Cerebellar cortex (tissue), 1 donor: ENCODE measurements around the gene SUDS3.
A peak's percentile ranks its signal among the peaks of the same experiment; 100 is the strongest.
"Not testable (repeated sequence)": the region's sequence is repeated elsewhere in the genome, so short reads cannot be mapped to it uniquely, and the experiment has no call there.

ENCODE experiments used
- DNase-seq: peaks from one replicate; pipeline ENCODE4 v3.0.0-alpha.2; 2015; ENCODE audit warnings: low spot score

Gene SUDS3, protein sequence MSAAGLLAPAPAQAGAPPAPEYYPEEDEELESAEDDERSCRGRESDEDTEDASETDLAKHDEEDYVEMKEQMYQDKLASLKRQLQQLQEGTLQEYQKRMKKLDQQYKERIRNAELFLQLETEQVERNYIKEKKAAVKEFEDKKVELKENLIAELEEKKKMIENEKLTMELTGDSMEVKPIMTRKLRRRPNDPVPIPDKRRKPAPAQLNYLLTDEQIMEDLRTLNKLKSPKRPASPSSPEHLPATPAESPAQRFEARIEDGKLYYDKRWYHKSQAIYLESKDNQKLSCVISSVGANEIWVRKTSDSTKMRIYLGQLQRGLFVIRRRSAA

DNA sequence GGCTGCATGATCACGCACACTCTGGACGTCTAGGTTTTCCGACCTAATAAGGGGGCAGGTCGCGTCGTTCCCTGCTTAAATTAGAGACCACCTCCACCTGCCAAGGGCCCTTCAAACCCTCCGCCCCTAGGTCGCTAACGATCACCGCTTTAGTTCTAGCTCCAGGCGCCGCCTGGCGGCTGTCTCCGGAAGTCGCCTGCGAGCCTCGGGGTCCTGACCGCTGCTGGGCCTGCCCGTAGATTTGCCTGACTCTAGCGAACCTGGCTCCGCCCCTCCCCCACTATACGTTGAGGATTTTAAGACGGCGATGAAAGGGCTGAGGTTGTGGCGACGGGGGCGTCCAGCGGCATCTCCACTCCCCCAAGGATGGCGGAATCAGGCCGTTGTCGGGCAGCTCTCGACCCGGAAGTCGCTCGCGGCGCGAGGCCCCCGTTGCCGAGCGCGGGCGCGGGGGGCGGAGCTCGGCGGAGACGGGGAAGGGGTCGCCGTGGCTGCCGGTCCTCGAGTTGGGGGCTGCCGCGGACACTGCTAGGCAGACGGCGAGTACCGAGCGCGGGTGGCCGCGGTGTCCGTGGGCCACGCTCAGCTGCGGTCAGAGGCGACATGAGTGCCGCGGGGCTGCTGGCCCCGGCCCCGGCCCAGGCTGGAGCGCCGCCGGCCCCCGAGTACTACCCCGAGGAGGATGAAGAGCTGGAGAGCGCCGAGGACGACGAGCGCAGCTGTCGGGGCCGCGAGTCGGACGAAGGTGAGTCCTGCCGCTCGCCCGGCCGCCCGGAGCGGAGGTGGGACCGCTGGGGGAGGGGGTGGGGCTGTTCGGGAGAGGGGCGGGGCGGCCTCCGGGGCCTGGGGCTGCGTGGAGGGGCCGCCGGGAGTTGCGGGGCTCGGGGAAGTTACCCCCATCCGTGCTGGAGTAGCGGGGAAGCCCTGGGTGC is at the start of gene SUDS3:
TSS of gene SUDS3 (plus strand) at position 467 of the 932 bp plus-strand sequence. CDS start at position 604, 137 bp downstream.
- DNase-seq: peak; percentile 90

DNA sequence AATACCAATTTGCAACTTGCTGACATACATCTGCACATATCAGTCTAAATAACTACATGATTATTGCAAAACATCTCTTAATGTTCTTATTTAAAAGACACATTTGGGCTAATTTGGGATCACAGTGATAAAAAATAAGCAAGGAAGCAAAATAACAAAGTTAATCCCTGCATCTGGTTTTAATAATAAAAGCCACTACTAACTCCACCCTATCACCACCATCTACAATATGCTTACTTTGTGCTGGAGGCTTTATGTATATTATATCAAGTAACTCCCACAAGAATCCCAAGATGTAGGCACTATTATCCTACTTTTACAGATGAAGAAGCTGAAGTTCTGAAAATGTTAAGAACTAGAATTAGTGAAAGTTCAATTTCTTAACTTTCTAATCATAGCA is 49.4 kb upstream of the SUDS3 start:
- no peak for DNase-seq

DNA sequence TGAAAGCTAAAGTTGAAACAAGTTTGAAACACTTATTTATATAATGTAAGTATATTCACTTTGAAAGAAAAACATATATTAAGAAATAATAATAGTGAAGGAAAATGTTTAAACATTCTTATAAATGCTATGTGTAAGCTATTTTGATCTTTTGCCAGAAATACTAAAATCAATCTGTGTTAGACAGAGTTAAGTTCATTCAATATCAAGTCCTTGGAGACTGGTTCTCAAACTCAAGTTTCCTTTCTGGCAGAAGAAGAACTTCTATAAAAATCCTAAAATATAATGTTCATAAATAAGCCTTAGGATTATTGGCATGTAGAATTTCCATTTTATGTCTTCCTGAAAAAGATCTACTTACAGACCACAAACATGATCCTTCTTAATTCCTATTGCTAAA is 49.0 kb upstream of the SUDS3 start:
- no peak for DNase-seq

DNA sequence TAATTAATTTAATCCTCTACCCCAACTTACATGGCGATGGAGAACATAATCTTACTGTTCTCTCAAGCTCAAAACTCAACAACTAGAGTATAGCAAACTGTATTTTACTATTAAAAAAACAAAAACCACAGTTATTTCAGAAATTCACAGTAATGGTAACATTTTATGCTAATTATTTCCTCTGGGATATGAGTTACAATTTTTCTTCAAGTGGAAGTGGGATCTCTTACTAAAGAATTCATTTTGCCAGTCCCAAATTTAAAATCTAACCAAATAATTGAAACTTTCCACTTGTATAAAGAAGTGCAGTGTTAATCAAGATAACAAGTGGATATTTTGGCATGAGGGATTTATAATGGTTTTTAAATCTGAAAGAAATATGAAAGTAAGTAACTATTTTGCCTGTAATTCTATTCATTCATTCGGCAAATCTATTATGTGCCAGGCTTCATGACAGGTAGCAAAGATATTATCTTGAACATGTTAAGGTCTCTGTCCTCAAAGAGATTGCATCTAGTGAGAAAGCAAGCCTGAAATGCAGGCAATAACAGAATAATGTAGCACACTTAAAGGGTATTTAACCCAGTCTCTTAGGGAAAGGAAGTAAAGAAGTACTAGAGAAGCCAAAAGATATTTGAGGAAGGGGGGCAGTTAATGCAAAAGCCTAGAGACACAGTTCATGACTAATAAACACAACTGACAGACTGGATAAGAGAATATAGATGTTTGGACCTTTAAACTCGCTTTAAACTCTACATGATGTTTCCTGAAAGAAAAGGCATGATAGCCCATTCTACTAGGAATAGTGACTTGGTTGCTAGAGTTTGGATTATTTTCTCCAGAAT is 47.6 kb upstream of the SUDS3 start:
- no peak for DNase-seq

DNA sequence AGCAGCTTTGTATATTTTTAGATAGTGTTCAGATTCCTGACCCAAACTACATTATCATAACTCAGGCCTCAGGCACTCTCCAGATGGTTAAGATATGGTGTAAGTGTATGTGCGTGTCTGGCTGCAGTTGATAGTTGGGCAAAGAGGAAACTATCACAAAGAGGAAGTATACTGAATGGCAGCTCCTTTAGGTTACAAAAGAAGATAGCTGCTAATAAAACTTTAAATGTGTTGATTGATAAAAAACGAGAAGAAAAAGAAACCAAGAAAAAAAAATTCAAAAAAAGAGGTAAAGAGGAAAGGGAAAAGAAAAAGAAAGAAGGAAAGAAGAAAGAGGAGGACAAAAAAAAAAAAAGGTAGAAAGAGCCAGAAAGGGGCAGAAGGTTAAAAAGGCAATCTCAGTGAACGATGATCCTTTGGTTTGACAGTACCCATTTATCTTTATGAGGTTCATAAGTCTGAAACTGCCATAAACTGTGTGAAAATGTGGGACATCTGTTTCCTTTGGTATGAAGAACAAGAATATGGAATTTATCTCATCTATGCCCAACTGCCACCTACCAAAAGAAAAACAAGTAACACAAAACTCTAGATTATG is 45.8 kb upstream of the SUDS3 start:
- DNase-seq: no peak

DNA sequence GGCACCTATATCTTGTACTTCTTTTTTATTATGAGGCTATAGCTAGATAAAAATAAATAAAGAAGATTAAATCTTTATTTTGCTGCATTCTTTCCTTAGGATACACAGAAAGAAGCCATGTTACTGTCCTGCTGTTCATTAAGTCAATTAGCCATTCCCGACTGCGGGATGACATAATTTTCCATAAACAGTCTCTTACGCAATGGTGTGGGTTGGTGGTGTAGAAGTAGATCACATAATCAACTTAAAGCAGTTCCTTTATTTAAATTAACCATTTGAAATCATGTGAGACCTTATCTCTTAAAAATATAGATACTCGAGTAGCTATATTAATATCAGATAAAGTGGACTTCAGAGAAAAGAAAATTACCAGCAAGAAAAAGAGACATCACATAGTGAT is 43.8 kb upstream of the SUDS3 start:
- no peak for DNase-seq

DNA sequence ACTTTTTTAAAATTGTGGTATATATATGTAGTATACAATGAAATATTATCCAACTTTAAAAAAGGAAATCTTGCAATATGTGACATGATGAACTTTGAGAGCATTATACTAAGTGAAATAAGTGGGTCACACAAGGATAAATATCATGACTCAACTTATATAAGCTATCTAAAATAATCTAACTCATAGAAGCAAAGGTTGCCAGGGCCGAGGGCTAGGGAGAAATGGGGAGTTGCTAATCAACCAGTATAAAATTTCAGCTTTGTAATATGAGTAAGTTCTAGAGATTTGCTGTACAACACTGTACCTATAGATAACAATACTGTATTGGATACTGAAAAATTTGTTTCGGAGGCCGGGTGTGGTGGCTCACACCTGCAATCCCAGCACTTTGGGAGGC is 42.1 kb upstream of the SUDS3 start:
- DNase-seq: no peak

DNA sequence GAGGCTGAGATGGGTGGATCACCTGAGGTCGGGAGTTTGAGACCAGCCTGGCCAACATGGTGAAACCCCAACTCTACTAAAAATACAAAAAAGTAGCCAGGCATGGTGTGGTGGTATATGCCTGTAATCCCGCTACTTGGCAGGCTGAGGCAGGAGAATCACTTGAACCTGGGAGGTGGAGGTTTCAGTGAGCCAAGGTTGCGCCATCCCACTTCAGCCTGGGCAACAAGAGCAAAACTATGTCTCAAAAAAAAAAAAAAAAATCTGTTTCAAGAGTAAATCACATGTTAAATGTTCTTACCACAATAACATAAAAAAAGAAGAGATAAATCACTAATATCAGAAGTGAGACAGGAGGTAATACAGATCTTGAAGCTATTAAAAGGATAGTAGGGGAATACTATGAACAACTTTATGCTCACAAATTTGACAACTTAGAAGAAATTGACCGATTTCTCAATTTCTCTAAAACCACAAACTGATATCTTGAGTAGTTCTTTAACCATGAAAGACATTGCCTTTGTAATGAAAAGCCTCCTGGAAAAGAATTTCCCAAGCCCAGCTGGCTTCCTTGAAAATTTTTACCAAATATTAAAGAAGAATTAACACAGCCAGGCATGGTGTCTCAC is 41.3 kb upstream of the SUDS3 start:
- DNase-seq: no peak

DNA sequence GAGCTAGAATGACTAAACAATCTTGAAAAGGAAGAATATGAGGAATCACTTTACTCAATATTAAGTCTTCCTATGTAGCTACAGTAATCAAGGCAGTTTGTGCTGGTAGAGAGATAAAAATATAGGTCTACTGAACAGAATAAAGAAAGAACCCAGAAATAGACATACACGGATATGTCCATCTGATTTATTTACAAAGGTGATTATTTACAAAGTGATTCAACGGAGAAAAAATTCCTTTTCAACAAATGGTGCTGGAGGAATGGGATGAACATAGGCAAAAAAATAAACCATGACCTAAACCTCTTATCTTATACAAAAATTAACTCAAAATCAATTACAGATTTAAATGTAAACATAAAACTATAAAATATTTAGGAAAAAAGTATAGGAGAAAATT is 40.2 kb upstream of the SUDS3 start:
- DNase-seq: no peak

DNA sequence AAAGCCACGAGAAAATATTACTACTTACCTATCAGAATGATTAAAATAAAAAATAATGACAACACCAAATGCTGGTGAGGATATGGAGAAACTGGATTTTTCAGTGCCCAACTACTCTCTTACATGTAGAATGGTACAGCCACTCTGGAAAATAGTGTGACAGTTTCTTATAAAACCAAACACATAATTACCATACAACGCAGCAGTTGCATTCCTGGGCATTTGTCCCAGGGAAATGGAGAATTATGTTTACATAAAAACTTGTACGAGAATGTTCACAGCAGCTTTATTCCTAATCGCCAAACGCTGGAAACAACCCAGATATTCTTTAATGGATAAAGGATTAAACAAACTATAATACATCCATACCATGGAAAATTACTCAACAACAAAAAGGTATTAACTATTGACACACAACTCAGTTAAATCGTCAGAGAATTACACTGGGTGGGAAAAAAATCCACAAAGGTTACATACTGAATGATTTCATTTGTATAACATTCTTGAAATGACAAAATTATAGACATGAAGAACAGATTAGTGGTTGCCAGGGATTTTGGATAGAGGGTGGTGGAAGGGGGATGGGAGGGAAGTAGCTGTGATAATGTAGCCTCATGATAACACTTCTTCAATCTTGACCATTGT is 39.0 kb upstream of the SUDS3 start:
- no peak for DNase-seq

DNA sequence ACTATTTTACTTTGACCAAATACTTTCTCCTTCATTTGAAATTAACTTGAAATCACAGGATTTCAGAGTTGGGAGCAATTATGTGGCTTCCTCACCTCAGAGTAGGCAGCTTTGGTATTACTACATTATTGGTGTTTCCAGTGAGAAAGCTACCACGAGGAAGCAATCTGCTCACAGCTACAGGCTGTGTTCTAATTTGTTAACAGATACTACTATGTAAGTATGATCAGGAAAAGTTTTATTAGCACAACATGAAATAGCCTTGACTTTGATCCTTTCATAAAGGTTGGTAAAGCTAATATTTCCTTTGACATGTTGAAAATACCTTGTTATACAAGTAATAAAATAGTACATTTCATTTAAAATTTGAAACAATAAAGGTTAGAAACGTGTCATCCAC is 34.3 kb upstream of the SUDS3 start:
- DNase-seq: no peak

DNA sequence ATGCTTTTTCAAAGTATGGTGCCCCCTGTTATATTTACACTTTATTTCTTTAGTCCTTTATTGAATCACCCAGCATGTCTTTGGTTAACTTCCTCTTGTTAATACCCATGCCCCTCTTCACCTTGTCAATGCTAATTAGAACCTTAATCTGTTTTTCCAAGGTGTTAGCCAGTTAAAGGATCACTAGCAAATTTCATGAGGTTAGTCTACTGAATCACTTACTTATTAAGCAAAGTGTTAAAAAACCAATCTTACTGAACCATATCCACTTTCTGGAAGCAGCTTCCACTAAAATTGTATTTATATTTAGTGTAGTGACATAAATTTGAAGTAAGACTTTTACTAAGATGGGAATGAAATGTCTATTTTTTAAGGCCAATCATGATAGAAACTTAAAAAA is 31.5 kb upstream of the SUDS3 start:
- no peak for DNase-seq

DNA sequence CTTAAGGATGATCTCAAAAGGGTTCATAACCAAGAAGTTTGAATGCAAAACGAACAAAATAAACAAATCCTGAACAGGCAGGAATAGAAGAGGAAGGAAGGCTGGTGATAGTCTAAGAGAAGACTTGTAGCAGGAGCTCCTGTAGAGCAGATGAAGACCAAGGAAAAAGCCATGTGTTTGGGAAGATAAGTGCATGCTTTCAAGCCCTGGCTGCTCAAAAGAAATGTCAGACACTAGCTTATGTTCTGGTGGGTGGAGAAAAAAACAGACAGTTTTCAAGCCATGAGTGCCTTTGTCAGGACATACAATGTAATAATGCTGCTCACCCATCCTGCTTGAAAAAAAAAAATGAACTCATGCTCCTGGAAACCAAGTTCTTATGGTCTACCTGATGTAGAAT is 31.0 kb upstream of the SUDS3 start:
- no peak for DNase-seq

DNA sequence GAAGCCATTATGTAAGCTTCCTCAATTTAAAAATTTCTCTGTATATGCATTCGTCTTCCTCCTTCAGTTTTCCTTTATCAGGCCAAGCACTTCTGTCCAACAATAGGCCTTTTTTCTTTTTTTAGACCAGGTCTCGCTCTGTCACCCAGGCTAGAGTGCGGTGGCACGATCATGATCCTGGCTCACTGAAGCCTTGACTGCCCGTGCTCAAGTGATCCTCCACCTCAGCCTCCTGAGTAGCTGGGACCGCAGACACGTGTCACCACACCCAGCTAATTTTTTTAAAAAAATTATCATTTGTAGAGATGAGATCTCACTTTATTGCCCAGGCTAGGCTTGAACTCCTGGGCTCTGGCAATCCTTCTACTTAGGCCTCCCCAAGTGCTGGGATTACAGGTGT is 29.5 kb upstream of the SUDS3 start:
- no peak for DNase-seq

DNA sequence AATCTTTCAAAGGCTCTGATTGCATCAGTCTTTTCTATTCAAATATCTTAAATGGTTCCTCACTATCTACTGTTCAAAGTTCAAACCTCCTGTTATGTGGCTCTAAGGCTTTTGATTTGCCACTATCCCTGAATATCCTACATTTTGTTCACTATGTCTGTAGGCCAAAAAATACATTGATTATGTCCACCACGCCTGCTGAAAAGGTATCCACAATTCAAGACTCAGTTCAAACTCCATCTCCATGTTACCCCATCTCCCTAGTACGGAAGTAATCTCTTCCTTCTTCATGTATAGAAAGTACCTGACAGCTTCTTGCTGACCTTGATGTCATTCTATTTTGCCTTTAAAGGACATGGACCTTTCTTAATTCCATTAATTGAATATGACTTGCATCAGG is 28.4 kb upstream of the SUDS3 start:
- DNase-seq: no peak

DNA sequence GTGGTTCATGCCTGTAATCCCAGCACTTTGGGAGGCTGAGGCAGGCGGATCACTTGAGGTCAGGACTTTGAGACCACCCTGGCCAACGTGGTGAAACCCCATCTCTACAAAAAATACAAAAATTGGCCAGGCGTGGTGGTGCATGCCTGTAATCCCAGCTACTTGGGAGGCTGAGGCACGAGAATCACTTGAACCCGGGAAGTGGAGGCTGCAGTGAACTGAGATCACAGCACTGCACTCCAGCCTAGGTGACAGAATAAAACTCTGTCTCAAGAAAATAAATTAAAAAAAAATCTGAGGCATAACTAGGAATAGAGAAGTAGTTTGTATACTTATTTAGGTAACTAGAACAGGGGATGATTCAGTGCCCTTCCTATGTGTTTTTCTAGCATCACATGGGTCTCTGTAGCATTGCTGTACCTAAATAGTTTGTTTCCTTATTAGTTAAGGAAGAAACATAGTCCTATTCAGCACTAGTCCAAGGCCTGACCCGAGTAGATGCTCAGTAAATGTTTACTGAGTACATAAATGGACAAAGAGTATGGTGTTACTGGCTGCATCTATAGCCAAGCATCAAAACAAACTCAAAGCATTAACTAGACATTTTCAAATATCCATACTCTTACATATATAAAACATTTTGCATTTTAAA is 25.3 kb upstream of the SUDS3 start:
- no peak for DNase-seq

DNA sequence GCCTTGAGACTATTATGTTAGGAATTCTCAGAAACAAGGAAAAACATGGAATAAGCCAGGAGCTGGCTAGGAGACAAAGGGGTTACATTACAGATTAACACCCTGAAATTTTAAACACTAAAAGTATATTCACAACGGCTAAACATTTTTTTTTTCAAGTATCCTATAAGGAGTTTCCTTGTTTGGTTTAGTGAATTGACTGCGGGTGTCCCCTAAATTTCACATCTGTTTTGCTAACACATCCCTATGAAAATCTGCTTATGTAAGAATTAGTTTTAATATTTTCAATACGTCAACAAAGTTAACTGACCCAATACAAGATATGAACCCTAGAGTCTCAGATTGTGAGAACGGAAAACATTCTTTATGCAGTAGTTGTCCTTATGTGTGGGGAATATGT is 22.6 kb upstream of the SUDS3 start:
- DNase-seq: no peak

DNA sequence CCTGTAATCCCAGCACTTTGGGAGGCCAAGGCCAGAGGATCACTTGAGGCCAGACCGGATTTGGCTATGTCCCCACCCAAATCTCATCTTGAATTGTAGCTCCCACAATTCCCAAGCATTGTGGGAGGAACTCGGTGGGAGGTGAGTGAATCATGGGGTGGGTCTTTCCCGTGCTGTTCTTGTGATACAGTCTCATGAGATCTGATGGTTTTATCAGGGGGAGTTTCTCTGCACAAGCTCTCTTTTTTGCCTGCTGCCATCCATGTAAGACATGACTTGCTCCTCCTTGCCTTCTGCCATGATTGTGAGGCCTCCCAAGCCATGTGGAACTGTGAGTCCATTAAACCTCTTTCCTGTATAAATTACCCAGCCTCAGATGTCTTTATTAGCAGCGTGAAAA is 21.9 kb upstream of the SUDS3 start:
- not testable (repeated sequence) for DNase-seq

DNA sequence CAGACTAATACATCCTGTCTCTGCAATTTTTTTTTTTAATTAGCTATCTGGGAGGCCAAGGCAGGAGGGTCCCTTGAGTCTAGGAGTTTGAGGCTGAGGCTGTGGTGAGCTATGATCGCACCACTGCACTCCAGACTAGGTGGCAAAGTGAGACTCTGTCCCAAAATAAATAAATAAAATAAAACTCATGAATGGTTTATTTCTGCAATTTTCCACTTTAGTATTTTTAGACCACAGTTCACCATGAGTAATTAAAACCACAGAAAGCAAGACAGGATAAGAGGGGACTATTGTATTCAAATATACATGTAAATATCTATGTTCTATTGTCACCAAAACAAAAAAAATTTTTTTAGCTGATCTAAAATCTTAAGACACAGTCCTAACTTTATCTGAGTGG is 21.5 kb upstream of the SUDS3 start:
- no peak for DNase-seq

DNA sequence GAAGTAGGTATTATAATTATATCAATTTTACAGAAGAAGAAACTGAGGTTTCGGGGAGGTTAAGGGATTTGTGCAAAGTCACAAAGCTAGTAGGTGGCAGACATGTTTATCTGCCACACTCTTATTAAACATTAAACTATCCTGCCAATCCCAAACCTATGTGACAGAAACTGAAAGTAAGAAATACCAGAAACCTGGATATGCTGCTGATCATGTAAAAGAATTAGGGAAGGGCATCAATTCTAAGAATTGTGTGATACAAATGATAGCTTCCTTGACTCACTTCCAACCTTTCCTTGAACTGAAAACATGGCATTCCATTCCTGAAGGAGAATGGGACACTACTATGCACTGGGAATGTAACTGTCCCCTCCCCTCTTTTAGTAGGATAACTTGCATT is 20.5 kb upstream of the SUDS3 start:
- no peak for DNase-seq
